Stimulated activated CD8-positive, alpha-beta memory T cell treated with anti-CD3 and anti-CD28 coated beads, Interleukin-7, amount 100 ng/mL, for 1 hour (primary cell): ENCODE measurements around the gene IMPG2.

Source experiments
- DNase-seq, 2 donors: peaks; one replicate each; pipeline ENCODE4 v3.0.0-alpha.2; 2020; ENCODE audit warnings: low read depth in 2 of 2

The IMPG2 gene

GRCh38 chr3:101184111-101184510 is 136.3 kb downstream of the IMPG2 start:
- no peak for DNase-seq

DNA sequence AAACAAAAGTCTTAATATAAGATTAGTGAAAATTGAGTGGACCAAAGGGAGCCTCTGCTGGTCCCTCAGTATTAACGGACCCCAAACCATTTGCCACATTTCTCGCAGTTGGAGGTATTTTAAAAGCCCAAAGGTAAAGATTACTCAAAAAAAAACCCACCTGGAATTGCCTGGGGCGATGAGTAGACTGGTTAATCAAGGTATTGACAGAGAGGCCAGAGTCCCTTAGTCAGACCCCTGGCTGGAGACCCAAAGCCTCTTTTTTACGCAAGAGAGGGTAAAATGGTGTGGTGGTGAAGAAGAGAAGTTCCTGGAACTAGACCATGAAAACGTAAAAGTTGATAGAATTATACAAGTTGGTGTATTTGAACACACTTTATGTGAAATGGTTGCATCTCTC is 137.2 kb downstream of the IMPG2 start:
- no peak for DNase-seq

DNA sequence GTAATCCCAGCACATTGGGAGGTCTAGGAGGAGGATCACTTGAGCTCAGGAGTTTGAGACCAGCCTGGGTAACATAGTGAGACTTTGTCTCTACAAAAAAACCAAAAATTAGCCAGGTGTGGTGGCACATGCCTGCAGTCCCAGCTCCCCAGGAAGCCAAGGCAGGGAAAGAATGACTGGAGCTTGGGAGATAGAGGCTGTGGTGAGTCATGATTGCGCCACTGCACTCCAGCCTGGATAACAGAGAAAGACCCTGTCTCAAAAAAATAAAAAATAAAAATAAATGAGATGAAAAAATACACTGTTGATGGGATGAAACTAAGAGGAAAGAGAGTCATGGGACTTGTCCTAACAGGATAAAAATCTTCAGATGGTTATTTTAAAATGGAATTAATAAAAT is 137.6 kb downstream of the IMPG2 start:
- DNase-seq: no peak

- no peak for DNase-seq
Observed at GRCh38 chr3:101181801-101182200, 138.6 kb downstream of the IMPG2 start.

- DNase-seq: no peak
Observed at GRCh38 chr3:101179637-101180036, 140.7 kb downstream of the IMPG2 start.

DNA sequence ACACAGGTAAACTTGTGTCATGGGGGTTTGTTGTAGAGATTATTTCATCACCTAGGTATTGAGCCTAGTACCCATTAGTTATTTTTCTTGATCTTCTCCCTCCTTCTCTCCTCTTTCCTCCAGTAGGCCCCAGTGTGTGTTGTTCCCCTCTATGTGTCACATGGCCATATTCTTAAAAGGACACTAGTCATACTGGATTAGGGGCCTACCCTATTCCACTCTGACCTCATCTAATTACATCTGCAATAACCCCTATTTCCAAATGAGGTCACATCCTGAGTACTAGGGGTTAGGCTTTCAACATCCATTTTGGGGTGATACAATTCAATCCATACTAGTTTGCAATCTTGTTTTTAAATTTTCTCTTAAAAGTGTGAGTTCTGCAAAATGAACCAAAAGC is 142.8 kb downstream of the IMPG2 start:
- DNase-seq: no peak
